Astrocyte (in vitro differentiated cells and primary cell): ENCODE measurements around the gene TGM2. TPM values are rescaled to one million over a fixed set of nuclear protein-coding genes. Genes with fewer than 3 reads are reported as not detected.

Source experiments
- DNase-seq: peaks from one replicate; pipeline ENCODE4 v3.0.0-alpha.2; 2010; ENCODE audit warnings: low read depth
- FAIRE-seq: peaks from 2 replicates; lab custom pipeline; 2011; peaks lifted over from hg19 to GRCh38; lab: Jason Lieb, UNC
- H2AFZ ChIP-seq: 2 replicates; pipeline ENCODE4 v1.6.0; 2012; ENCODE audit warnings: low read depth, low read length, inconsistent platforms
- H3K27ac ChIP-seq: 2 replicates; pipeline ENCODE4 v1.5.1; 2011; ENCODE audit warnings: low read depth, low read length, inconsistent platforms
- H3K27me3 ChIP-seq: 2 replicates; pipeline ENCODE4 v1.6.0; 2011; ENCODE audit warnings: low read length, inconsistent platforms; ENCODE audit not compliant: insufficient read depth
- H3K36me3 ChIP-seq: 2 replicates; pipeline ENCODE4 v1.5.1; 2011; ENCODE audit warnings: low read length, inconsistent platforms; ENCODE audit not compliant: insufficient read depth
- H3K4me1 ChIP-seq: 2 replicates; pipeline ENCODE4 v1.5.1; 2011; ENCODE audit warnings: low read length, inconsistent platforms; ENCODE audit not compliant: insufficient read depth
- H3K4me2 ChIP-seq: 2 replicates; pipeline ENCODE4 v1.6.0; 2012; ENCODE audit warnings: low read length, inconsistent platforms
- H3K4me3 ChIP-seq: 2 replicates; pipeline ENCODE4 v1.5.1; 2011; ENCODE audit warnings: low read depth, mild to moderate bottlenecking, low read length, inconsistent platforms; ENCODE audit not compliant: insufficient read depth
- H3K79me2 ChIP-seq: 2 replicates; pipeline ENCODE4 v1.6.0; 2012; ENCODE audit warnings: mild to moderate bottlenecking, low read length, inconsistent platforms; ENCODE audit not compliant: insufficient read depth
- H3K9ac ChIP-seq: 2 replicates; pipeline ENCODE4 v1.6.0; 2012; ENCODE audit warnings: mild to moderate bottlenecking, low read length, inconsistent platforms
- H3K9me3 ChIP-seq: 2 replicates; pipeline ENCODE4 v1.5.1; 2012; ENCODE audit warnings: low read depth, mild to moderate bottlenecking, low read length, inconsistent platforms; ENCODE audit not compliant: insufficient read depth
- H4K20me1 ChIP-seq: 2 replicates; pipeline ENCODE4 v1.6.0; 2012; ENCODE audit warnings: low read length, inconsistent platforms; ENCODE audit not compliant: insufficient read depth
- H3K27ac Mint-ChIP-seq: one replicate; pipeline ENCODE4 v1.8.0; 2021; ENCODE audit warnings: mild to moderate bottlenecking, mixed read lengths; ENCODE audit not compliant: unreplicated experiment
- H3K27me3 Mint-ChIP-seq: one replicate; pipeline ENCODE4 v1.8.0; 2021; ENCODE audit warnings: low read depth, mixed read lengths; ENCODE audit not compliant: unreplicated experiment
- H3K36me3 Mint-ChIP-seq: one replicate; pipeline ENCODE4 v1.8.0; 2021; ENCODE audit warnings: low read depth, mixed read lengths; ENCODE audit not compliant: unreplicated experiment
- H3K4me1 Mint-ChIP-seq: one replicate; pipeline ENCODE4 v1.8.0; 2021; ENCODE audit warnings: low read depth, mixed read lengths; ENCODE audit not compliant: unreplicated experiment
- H3K4me3 Mint-ChIP-seq: one replicate; pipeline ENCODE4 v1.8.0; 2021; ENCODE audit warnings: mild to moderate bottlenecking, moderate library complexity, mixed read lengths; ENCODE audit not compliant: unreplicated experiment
- H3K9me3 Mint-ChIP-seq: one replicate; pipeline ENCODE4 v1.8.0; 2021; ENCODE audit warnings: mild to moderate bottlenecking, mixed read lengths; ENCODE audit not compliant: unreplicated experiment
- EZH2 ChIP-seq: IDR thresholded peaks from 2 replicates; pipeline ENCODE4 v1.6.1; 2012; ENCODE audit warnings: mild to moderate bottlenecking, low read length, inconsistent platforms; ENCODE audit not compliant: insufficient read depth
- total RNA-seq: library from RNA; stranded (reverse); gene quantifications from 2 replicates; pipeline ENCODE4 v1.2.1, GENCODE V29; 2021
- TF ChIP-seq, protein P1 (sequence below): IDR thresholded peaks from 2 replicates; pipeline ENCODE4 v1.5.1; 2011; ENCODE audit warnings: low read depth, mild to moderate bottlenecking, inconsistent platforms, low read length, moderate library complexity; ENCODE audit not compliant: insufficient read depth

Gene TGM2
- total RNA-seq, 1 donor from 2014 or later: 98.9 TPM

- no peak for FAIRE-seq
- H3K27me3 Mint-ChIP-seq: no peaks in the 10 kb centered on the region
- H3K27ac Mint-ChIP-seq: peak overlapping the region; percentile 26
- H3K36me3 Mint-ChIP-seq: peaks cover 2% of the 10 kb centered on the region
- H3K79me2 ChIP-seq: no peaks in the 10 kb centered on the region
- no peak for TF ChIP-seq EZH2
- TF ChIP-seq, protein P1, sequence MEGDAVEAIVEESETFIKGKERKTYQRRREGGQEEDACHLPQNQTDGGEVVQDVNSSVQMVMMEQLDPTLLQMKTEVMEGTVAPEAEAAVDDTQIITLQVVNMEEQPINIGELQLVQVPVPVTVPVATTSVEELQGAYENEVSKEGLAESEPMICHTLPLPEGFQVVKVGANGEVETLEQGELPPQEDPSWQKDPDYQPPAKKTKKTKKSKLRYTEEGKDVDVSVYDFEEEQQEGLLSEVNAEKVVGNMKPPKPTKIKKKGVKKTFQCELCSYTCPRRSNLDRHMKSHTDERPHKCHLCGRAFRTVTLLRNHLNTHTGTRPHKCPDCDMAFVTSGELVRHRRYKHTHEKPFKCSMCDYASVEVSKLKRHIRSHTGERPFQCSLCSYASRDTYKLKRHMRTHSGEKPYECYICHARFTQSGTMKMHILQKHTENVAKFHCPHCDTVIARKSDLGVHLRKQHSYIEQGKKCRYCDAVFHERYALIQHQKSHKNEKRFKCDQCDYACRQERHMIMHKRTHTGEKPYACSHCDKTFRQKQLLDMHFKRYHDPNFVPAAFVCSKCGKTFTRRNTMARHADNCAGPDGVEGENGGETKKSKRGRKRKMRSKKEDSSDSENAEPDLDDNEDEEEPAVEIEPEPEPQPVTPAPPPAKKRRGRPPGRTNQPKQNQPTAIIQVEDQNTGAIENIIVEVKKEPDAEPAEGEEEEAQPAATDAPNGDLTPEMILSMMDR: no peak
- H3K4me3 Mint-ChIP-seq: no peak overlapping the region
- H3K9me3 Mint-ChIP-seq: no peaks in the 10 kb centered on the region
- no peaks in the 10 kb centered on the region for H3K27me3 ChIP-seq
- H3K9ac ChIP-seq: no peak overlapping the region
- no peak overlapping the region for H3K4me3 ChIP-seq
- DNase-seq: peak; percentile 62
- H3K4me1 ChIP-seq: peaks cover 39% of the 10 kb centered on the region
- H3K36me3 ChIP-seq: peaks cover under 1% of the 10 kb centered on the region
- no peak overlapping the region for H2AFZ ChIP-seq
- no peaks in the 10 kb centered on the region for H3K9me3 ChIP-seq
- H3K27ac ChIP-seq: peak overlapping the region; percentile 1
- H3K4me2 ChIP-seq: peak overlapping the region; percentile 16
- H4K20me1 ChIP-seq: no peaks in the 10 kb centered on the region
- H3K4me1 Mint-ChIP-seq: peaks cover 25% of the 10 kb centered on the region
These were observed 39.7 kb downstream of the TGM2 start for GRCh38 chr20:38125157-38126056.

GRCh38 chr20:38123021-38123587 is 42.0 kb downstream of the TGM2 start:
- no peaks in the 10 kb centered on the region for H3K9me3 ChIP-seq
- peak overlapping the region; percentile 60 for H3K27ac ChIP-seq
- H4K20me1 ChIP-seq: no peaks in the 10 kb centered on the region
- Mint-ChIP-seq H3K4me3 (no peak overlapping the region), H3K9me3 (no peaks in the 10 kb centered on the region), H3K36me3 (peaks cover under 1% of the 10 kb centered on the region), H3K27me3 (no peaks in the 10 kb centered on the region), H3K27ac (peak overlapping the region; percentile 97), H3K4me1 (peaks cover 29% of the 10 kb centered on the region)
- H3K27me3 ChIP-seq: no peaks in the 10 kb centered on the region
- H3K4me2 ChIP-seq: peak overlapping the region; percentile 46
- TF ChIP-seq, protein P1: no peak
- TF ChIP-seq EZH2: no peak
- H3K36me3 ChIP-seq: no peaks in the 10 kb centered on the region
- DNase-seq (peak; percentile 68), FAIRE-seq (no peak)
- peaks cover 36% of the 10 kb centered on the region for H3K4me1 ChIP-seq
- H3K4me3 ChIP-seq: no peak overlapping the region
- H3K9ac ChIP-seq: peak overlapping the region; percentile 58
- no peaks in the 10 kb centered on the region for H3K79me2 ChIP-seq
- peak overlapping the region; percentile 76 for H2AFZ ChIP-seq
